Measurements from ENCODE around the gene CD84.
"Not testable (repeated sequence)": the region's sequence is repeated elsewhere in the genome, so short reads cannot be mapped to it uniquely, and the experiment has no call there.

CD84 gene

GRCh38 chr1:160529401-160529952 lies 49.8 kb downstream of the CD84 start:
- H3K27me3 ChIP-seq; H3K9me3 ChIP-seq; H3K27ac ChIP-seq; H3K4me3 ChIP-seq (ENCODE audit: low read depth in 1 of 2, low read length in 1 of 2); H3K4me1 ChIP-seq (ENCODE audit: control insufficient read depth in 1 of 2, insufficient read depth in 1 of 2, low read depth in 1 of 2, low read length in 1 of 2); H3K36me3 ChIP-seq: not testable (repeated sequence)

DNA sequence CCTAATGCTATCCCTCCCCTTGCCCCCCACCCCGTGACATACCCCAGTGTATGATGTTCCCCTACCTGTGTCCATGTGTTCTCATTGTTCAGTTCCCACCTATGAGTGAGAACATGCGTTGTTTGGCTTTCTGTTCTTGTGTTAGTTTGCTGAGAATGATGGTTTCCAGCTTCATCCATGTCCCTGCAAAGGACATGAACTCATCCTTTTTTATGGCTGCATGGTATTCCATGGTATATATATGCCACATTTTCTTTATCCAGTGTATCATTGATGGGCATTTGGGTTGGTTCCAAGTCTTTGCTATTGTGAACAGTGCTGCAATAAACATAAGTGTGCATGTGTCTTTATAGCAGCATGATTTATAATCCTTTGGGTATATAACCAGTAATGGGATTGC lies 55.5 kb downstream of the CD84 start:
- not testable (repeated sequence) for H3K9me3 ChIP-seq; H3K4me3 ChIP-seq (ENCODE audit: low read depth in 1 of 2, low read length in 1 of 2); H3K36me3 ChIP-seq; H3K4me1 ChIP-seq (ENCODE audit: control insufficient read depth in 1 of 2, insufficient read depth in 1 of 2, low read depth in 1 of 2, low read length in 1 of 2); H3K27ac ChIP-seq
- H3K27me3 ChIP-seq: peaks cover 17% of the 10 kb centered on the region

GRCh38 chr1:160522622-160523345 lies 56.5 kb downstream of the CD84 start, which contains the start of gene SLAMF6:
Gene SLAMF6, minus strand, starts transcription at chr1:160523255. Its CDS starts 63 bp downstream, at chr1:160523192.
- Histone ChIP-seq H3K4me3 (ENCODE audit: low read depth in 1 of 2, low read length in 1 of 2) (no peak within 1 kb of the TSS), H3K9me3 (no peaks in the 10 kb centered on the region), H3K4me1 (ENCODE audit: control insufficient read depth in 1 of 2, insufficient read depth in 1 of 2, low read depth in 1 of 2, low read length in 1 of 2) (peaks cover 0 to 4% of the 10 kb centered on the region in 2 experiments), H3K27me3 (peaks cover 17% of the 10 kb centered on the region), H3K27ac (no peak within 1 kb of the TSS), H3K36me3 (no peaks in the 10 kb centered on the region)
- no peak for TF ChIP-seq CTCF (IDR thresholded peaks at IDR 0.05)

DNA sequence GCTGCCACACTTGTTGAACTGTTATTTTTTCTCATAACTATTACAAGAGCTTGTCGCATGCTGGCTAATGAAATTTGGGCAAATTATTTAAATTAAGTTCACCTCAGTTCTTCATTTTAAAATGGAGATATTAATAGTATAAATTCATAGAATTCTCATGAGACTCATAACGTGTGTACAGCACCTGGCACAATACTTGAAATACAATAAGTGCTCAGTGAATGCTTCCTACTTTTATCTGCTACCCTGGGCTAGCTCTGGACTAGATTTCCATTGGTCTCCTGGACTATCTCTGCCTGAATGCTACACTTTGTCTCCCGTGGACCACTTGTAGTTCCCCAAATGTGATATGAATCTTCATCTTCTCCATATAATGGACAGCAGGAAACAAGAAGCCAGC lies 57.2 kb downstream of the CD84 start:
- peaks cover 17% of the 10 kb centered on the region for H3K27me3 ChIP-seq
- no peaks in the 10 kb centered on the region for H3K9me3 ChIP-seq
- no peak for TF ChIP-seq CTCF (IDR thresholded peaks at IDR 0.05)
- H3K4me1 ChIP-seq (ENCODE audit: control insufficient read depth in 1 of 2, insufficient read depth in 1 of 2, low read depth in 1 of 2, low read length in 1 of 2): peaks cover 0 to 4% of the 10 kb centered on the region in 2 experiments
- no peak overlapping the region for H3K4me3 ChIP-seq (ENCODE audit: low read depth in 1 of 2, low read length in 1 of 2)
- H3K27ac ChIP-seq: no peak overlapping the region
- H3K36me3 ChIP-seq: no peaks in the 10 kb centered on the region

DNA sequence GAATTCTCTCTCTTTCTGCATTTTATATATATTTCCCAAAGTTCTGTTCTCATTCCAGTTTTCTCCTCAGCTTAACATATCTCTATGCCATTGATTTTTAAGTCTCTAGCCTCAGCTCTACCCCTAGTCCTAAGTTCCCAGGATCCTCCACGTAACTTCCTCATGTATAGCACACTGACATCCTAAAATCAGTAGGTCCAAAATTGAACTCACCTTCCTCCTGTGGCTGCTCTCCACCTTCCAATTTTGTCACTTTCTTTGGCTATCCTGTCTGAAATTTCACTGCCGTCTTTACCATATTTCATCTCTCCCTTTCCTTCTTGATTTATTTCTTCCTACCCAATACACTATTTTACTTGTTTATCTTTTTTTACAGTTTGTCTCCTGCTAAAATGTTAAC lies 57.7 kb downstream of the CD84 start:
- no peaks in the 10 kb centered on the region for H3K9me3 ChIP-seq
- no peak overlapping the region for H3K27ac ChIP-seq
- no peak for TF ChIP-seq CTCF (IDR thresholded peaks at IDR 0.05)
- H3K27me3 ChIP-seq: peaks cover 17% of the 10 kb centered on the region
- peaks cover 0 to 4% of the 10 kb centered on the region in 2 experiments for H3K4me1 ChIP-seq (ENCODE audit: control insufficient read depth in 1 of 2, insufficient read depth in 1 of 2, low read depth in 1 of 2, low read length in 1 of 2)
- H3K36me3 ChIP-seq: no peaks in the 10 kb centered on the region
- H3K4me3 ChIP-seq (ENCODE audit: low read depth in 1 of 2, low read length in 1 of 2): no peak overlapping the region

- no peak overlapping the region for H3K4me3 ChIP-seq (ENCODE audit: low read depth in 1 of 2, low read length in 1 of 2)
- no peak for TF ChIP-seq CTCF (IDR thresholded peaks at IDR 0.05)
- H3K36me3 ChIP-seq: no peaks in the 10 kb centered on the region
- H3K4me1 ChIP-seq (ENCODE audit: control insufficient read depth in 1 of 2, insufficient read depth in 1 of 2, low read depth in 1 of 2, low read length in 1 of 2): peaks cover 0 to 4% of the 10 kb centered on the region in 2 experiments
- H3K27ac ChIP-seq: no peak overlapping the region
- peaks cover 17% of the 10 kb centered on the region for H3K27me3 ChIP-seq
- no peaks in the 10 kb centered on the region for H3K9me3 ChIP-seq
Observed at GRCh38 chr1:160520999-160521398, 58.3 kb downstream of the CD84 start.

All from neutrophil (primary cell).